ENCODE measurements around the gene RAD51C. TPM values are rescaled to one million over a fixed set of nuclear protein-coding genes. Genes with fewer than 3 reads are reported as not detected.

Gene RAD51C
- total RNA-seq, 1 experiment from 2014 or later: 15.2 TPM

GRCh38 chr17:58703137-58703915 is 10.9 kb downstream of the RAD51C start (continued):
- TF ChIP-seq FOXP4 (CRISPR knock-in tag; IDR thresholded peaks at IDR 0.05) (no peak), GABPB1 (CRISPR knock-in tag; IDR thresholded peaks at IDR 0.05) (no peak), TP53 (CRISPR knock-in tag; IDR thresholded peaks at IDR 0.05) (no peak), ZNF121 (CRISPR knock-in tag; IDR thresholded peaks at IDR 0.05) (no peak), CDX4 (CRISPR knock-in tag; IDR thresholded peaks at IDR 0.05; ENCODE audit: borderline replicate concordance) (no peak), MLX (CRISPR knock-in tag; IDR thresholded peaks at IDR 0.05) (no peak), ETV6 (CRISPR knock-in tag; IDR thresholded peaks at IDR 0.05) (no peak), SP1 (CRISPR knock-in tag; conservative IDR thresholded peaks at IDR 0.05) (no peak)

GRCh38 chr17:58703916-58704286 is 11.5 kb downstream of the RAD51C start:
- Mint-ChIP-seq H3K4me3 (no peak overlapping the region), H3K9me3 (peaks cover 7% of the 10 kb centered on the region; the same call in 1 of the 2 replicates), H3K4me1 (no peaks in the 10 kb centered on the region), H3K36me3 (peaks cover 11% of the 10 kb centered on the region), H3K27ac (no peak overlapping the region), H3K27me3 (ENCODE audit: low read depth) (no peaks in the 10 kb centered on the region)
- no peak for DNase-seq (ENCODE audit: low spot score)
- CTCF ChIA-PET: interaction anchor here (0.6 kb wide), 1 partner anchor 1106 kb away, joined by 3 read pairs; no protein-coding TSS in a partner anchor
- POLR2A ChIA-PET: no interaction called here
- ATAC-seq: no peak
- no peak for TF ChIP-seq ATF2 (CRISPR knock-in tag; IDR thresholded peaks at IDR 0.05; ENCODE audit: borderline replicate concordance, low read depth)
- TF ChIP-seq MAX (CRISPR knock-in tag; IDR thresholded peaks at IDR 0.05): no peak
- no peak for TF ChIP-seq FOXK1 (CRISPR knock-in tag; IDR thresholded peaks at IDR 0.05)
- no peak for TF ChIP-seq NR3C1 (CRISPR knock-in tag; conservative IDR thresholded peaks at IDR 0.05; ENCODE audit: low read depth)
- TF ChIP-seq TEAD1 (CRISPR knock-in tag; IDR thresholded peaks at IDR 0.05): no peak
- no peak for TF ChIP-seq CTCF (IDR thresholded peaks at IDR 0.05)
- no peak for TF ChIP-seq AR (CRISPR knock-in tag; IDR thresholded peaks at IDR 0.05)
